Mesenteric fat pad (tissue), 1 donor: ENCODE measurements around the gene EPHB6. TPM values are rescaled to one million over a fixed set of nuclear protein-coding genes. Genes with fewer than 3 reads are reported as not detected.

ENCODE experiments used
- DNase-seq: peaks from one replicate; pipeline ENCODE4 v3.0.0-alpha.2; 2020; ENCODE audit warnings: low spot score
- total RNA-seq: library from RNA; stranded (reverse); fragmentation: NEBNext Ultra II Directional; extraction: Animal tissue kit (Norgen Biotek cat#: 25700); gene quantifications from one replicate; pipeline ENCODE4 v1.2.1, GENCODE V29; 2021
- donor health status: DM: yes; HTN: yes; CAD: no.

The EPHB6 gene
- total RNA-seq, 1 donor from 2014 or later, result 6.3 TPM

- peak; percentile 76 for DNase-seq
Observed at GRCh38 chr7:142863891-142864685, 9.2 kb downstream of the EPHB6 start.

- DNase-seq, result peak; percentile 85
Observed at GRCh38 chr7:142864980-142865747, 10.3 kb downstream of the EPHB6 start.

- DNase-seq, result peak; percentile 68
Observed at GRCh38 chr7:142865766-142866165, 10.9 kb downstream of the EPHB6 start.

GRCh38 chr7:142866361-142867096, 11.7 kb downstream of the EPHB6 start:
- DNase-seq, result peak; percentile 64

- peak; percentile 62 for DNase-seq
Observed at GRCh38 chr7:142867097-142867378, 12.2 kb downstream of the EPHB6 start.

- peak; percentile 82 for DNase-seq
Observed at GRCh38 chr7:142867398-142868187, 12.7 kb downstream of the EPHB6 start.

- DNase-seq, result peak; percentile 73
Observed at GRCh38 chr7:142868188-142868985, 13.5 kb downstream of the EPHB6 start.

- DNase-seq, result peak; percentile 69
Observed at GRCh38 chr7:142868986-142869415, 14.1 kb downstream of the EPHB6 start.

GRCh38 chr7:142869434-142869833, 14.6 kb downstream of the EPHB6 start:
- no peak for DNase-seq

- DNase-seq, result peak; percentile 81
Observed at GRCh38 chr7:142870147-142870559, 15.3 kb downstream of the EPHB6 start.

- DNase-seq, result peak; percentile 84
Observed at GRCh38 chr7:142870566-142871259, 15.8 kb downstream of the EPHB6 start.

- peak; percentile 65 for DNase-seq
Observed at GRCh38 chr7:142871260-142872105, 16.6 kb downstream of the EPHB6 start.

GRCh38 chr7:142872106-142872675, 17.3 kb downstream of the EPHB6 start:
- peak; percentile 57 for DNase-seq

- DNase-seq, result peak; percentile 84
Observed at GRCh38 chr7:142873281-142873784, 18.5 kb downstream of the EPHB6 start.

- no peak for DNase-seq
Observed at GRCh38 chr7:142873871-142874270, 19.0 kb downstream of the EPHB6 start.

GRCh38 chr7:142874409-142874808, 19.5 kb downstream of the EPHB6 start:
- DNase-seq, result peak; percentile 59

- DNase-seq, result peak; percentile 33
Observed at GRCh38 chr7:142874837-142875236, 20.0 kb downstream of the EPHB6 start.

- peak; percentile 85 for DNase-seq
Observed at GRCh38 chr7:142875456-142875855, 20.6 kb downstream of the EPHB6 start.
